ENCODE results near the gene TH.

The TH gene

DNA sequence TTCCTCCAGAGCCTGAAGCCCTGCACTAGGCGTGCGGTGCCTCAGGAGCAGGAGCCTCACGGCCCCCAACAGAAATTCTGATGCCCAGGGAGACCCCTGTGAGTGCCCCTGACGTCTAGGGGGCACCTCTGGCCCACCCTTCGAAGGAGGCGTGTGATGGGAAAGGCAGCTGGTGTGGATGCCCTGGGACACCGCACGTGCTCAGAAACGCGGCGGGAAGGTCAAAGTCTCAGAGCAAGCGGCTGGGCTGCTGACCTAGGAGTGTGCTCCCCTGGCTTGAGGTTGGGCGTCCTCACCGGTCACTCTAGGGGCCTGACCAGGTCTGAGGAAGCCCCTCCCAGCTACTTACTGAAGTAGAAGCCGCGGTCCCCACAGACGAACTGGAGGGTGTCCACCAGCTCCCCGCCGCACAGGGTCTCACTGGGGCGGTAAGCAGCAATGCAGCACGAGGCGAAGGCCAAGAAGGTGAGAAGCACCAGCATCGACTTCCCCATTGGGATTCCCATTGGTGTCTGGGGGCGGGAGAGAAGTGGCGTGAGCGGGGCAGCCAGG is 36.5 kb downstream of the TH start:
- Histone ChIP-seq H3K4me3 (ENCODE audit: low read depth, low read length) (no peak overlapping the region), H3K79me2 (no peaks in the 10 kb centered on the region), H3K27me3 (ENCODE audit: control insufficient read depth, insufficient read depth, low read length) (no peaks in the 10 kb centered on the region), H3K4me1 (no peaks in the 10 kb centered on the region), H3K36me3 (ENCODE audit: control insufficient read depth, insufficient read depth, low read length) (no peaks in the 10 kb centered on the region), H3K27ac (no peak overlapping the region), H3K9ac (no peak overlapping the region), H3K4me2 (ENCODE audit: low read length) (no peak overlapping the region), H2AFZ (no peak overlapping the region), H3K9me3 (ENCODE audit: control insufficient read depth, low read length) (no peaks in the 10 kb centered on the region)
- TF ChIP-seq, protein P1, sequence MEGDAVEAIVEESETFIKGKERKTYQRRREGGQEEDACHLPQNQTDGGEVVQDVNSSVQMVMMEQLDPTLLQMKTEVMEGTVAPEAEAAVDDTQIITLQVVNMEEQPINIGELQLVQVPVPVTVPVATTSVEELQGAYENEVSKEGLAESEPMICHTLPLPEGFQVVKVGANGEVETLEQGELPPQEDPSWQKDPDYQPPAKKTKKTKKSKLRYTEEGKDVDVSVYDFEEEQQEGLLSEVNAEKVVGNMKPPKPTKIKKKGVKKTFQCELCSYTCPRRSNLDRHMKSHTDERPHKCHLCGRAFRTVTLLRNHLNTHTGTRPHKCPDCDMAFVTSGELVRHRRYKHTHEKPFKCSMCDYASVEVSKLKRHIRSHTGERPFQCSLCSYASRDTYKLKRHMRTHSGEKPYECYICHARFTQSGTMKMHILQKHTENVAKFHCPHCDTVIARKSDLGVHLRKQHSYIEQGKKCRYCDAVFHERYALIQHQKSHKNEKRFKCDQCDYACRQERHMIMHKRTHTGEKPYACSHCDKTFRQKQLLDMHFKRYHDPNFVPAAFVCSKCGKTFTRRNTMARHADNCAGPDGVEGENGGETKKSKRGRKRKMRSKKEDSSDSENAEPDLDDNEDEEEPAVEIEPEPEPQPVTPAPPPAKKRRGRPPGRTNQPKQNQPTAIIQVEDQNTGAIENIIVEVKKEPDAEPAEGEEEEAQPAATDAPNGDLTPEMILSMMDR (IDR thresholded peaks at IDR 0.05): no peak

DNA sequence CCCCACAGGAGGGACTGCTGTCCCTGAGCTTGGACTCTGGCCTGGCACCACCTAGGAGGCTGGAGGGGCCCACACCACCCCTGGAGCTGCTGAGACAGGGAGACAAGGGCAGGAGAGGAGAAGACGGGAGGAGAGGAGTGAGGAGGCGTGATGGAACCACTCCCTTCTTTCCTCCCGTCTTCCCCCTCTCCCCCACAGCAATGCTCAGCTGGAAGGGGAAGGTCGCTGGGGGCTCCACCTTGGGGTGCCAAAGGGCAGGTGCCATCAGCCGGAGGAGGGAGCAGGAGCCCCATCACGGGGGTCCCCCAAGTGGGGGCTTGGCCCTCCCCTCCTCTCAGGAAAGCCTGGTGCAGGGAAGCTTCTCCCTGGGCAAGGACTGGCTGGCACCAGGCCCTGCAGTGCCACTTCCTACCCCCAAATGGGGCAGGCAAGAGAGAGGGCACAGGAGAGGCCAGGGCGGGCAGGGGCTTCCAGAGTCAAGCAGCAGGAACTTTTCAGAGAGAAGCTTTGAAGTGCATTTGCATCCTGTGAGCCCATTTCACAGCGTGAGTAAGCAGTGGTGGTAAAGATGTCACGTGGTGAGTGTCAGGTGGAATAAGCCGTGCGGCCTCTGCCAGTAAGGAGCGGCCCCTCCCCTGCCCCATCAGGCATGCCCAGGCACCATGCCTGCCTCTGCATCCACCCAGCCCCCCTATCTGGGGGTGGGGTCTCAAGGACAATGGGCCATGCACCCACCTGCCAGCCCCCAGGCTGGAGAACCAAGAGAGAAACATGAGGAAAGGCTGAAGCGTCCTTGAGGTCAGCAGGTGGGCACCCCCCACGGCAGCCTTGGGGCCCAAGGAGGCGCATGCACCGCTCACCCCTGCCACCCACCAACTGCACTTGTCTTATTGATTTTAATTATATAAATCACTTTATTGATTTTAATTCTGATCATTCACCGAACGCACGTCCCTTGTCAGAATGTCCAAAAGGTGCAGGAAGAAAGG is 37.3 kb downstream of the TH start:
- Histone ChIP-seq H3K4me1 (no peaks in the 10 kb centered on the region), H3K27ac (no peak overlapping the region), H3K4me2 (ENCODE audit: low read length) (no peak overlapping the region), H3K9me3 (ENCODE audit: control insufficient read depth, low read length) (no peaks in the 10 kb centered on the region), H3K79me2 (no peaks in the 10 kb centered on the region), H3K9ac (no peak overlapping the region), H3K36me3 (ENCODE audit: control insufficient read depth, insufficient read depth, low read length) (no peaks in the 10 kb centered on the region), H3K4me3 (ENCODE audit: low read depth, low read length) (no peak overlapping the region), H3K27me3 (ENCODE audit: control insufficient read depth, insufficient read depth, low read length) (no peaks in the 10 kb centered on the region), H2AFZ (no peak overlapping the region)
- TF ChIP-seq, protein P1 (IDR thresholded peaks at IDR 0.05): no peak

DNA sequence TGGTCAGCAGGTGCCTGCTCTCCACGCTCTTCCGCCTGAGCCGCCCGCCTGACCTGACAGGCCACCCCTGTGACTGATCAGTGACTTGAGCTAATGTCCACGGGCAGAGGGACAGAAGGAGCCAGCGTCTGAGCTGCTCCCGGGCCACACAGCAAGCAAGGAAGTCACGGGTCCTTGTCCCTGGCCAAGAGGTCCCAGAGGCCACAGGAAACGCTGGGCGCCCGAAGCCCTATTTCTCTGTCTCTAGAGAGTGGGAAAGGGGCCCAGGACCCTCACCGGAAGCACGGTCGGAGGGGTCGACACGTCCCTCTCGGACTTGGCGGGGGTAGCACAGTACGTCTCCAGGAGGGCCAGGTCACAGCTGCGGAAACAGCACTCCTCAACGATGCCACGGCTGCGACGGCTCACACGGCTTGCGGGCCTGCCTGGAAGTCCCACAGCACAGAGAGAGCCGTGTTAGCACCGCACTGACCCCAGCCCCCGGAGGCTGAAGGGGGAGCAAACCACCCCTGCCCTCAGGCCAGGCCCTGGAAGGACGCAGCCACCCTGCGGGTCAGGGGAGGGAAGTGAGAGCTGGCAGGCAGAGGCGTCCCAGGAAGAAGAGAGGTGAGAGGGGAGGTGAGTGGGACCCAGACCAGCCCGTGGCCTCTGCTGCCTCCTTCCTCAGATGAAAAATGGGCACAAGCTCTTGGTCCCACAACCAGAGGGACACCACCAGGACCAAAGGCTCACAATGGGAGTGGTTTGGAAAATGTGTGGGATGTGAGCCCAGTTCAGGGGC is 38.2 kb downstream of the TH start:
- Histone ChIP-seq H3K27ac (no peak overlapping the region), H3K9me3 (ENCODE audit: control insufficient read depth, low read length) (no peaks in the 10 kb centered on the region), H3K4me1 (no peaks in the 10 kb centered on the region), H3K9ac (no peak overlapping the region), H3K4me2 (ENCODE audit: low read length) (no peak overlapping the region), H3K27me3 (ENCODE audit: control insufficient read depth, insufficient read depth, low read length) (no peaks in the 10 kb centered on the region), H3K79me2 (no peaks in the 10 kb centered on the region), H3K36me3 (ENCODE audit: control insufficient read depth, insufficient read depth, low read length) (no peaks in the 10 kb centered on the region), H2AFZ (no peak overlapping the region), H3K4me3 (ENCODE audit: low read depth, low read length) (no peak overlapping the region)
- TF ChIP-seq, protein P1 (IDR thresholded peaks at IDR 0.05): no peak

- Histone ChIP-seq H3K27ac (no peak overlapping the region), H3K36me3 (ENCODE audit: control insufficient read depth, insufficient read depth, low read length) (no peaks in the 10 kb centered on the region)
- TF ChIP-seq, protein P1 (IDR thresholded peaks at IDR 0.05): no peak
Measured at GRCh38 chr11:2132874-2133240, 38.8 kb downstream of the TH start.

More at GRCh38 chr11:2132874-2133240, 38.8 kb downstream of the TH start:
- Histone ChIP-seq H2AFZ (no peak overlapping the region), H3K4me2 (ENCODE audit: low read length) (no peak overlapping the region), H3K9me3 (ENCODE audit: control insufficient read depth, low read length) (no peaks in the 10 kb centered on the region), H3K79me2 (no peaks in the 10 kb centered on the region), H3K27me3 (ENCODE audit: control insufficient read depth, insufficient read depth, low read length) (no peaks in the 10 kb centered on the region), H3K4me1 (no peaks in the 10 kb centered on the region), H3K9ac (no peak overlapping the region), H3K4me3 (ENCODE audit: low read depth, low read length) (no peak overlapping the region)
